ENCODE measurements around the gene MYL4. TPM values are rescaled to one million over a fixed set of nuclear protein-coding genes. Genes with fewer than 3 reads are reported as not detected.

MYL4 gene
- total RNA-seq, result under 1 TPM in 1 of 3 donors, not detected in 2; 0.33 TPM
- 0.27 TPM for total RNA-seq (2013)

DNA sequence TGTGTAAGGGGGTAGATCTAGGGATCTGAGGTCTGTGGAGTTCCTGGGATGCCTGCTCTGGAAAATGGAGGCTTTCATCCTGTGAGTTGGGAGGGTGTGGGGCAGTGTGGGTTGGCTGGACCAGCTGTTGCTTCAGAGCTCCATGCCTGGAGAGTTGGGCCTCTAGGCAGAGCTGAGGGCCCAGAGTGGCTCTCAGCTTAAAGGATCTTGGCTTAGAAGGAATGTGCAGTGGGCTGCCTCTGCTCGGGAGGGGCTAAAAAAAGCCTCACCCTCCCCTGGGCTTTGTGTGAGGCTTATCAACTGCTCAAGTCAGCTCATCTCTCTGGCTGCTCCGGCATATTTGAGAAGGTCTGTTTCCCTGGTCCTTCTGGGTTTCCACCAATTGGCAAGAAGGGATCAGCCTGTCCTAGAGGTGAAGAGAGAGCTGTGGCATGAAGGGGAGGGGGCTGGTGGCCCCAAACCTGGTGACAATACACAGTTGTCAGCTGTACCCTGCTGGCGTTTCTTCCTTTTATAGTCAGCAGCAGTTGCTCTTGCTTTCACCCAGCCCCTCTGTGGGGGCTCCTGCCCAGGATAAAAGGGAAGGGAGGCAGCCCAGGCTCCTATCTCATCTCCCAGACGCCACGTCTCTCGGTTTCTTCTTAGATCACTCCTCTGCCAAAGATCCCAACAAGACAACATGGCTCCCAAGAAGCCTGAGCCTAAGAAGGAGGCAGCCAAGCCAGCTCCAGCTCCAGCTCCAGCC, at the start of gene MYL4:
Gene MYL4, plus strand, starts transcription at position 605 of the 745 bp plus-strand sequence. Its CDS starts 75 bp downstream, at position 680.
- ATAC-seq (no peak), DNase-seq (no peak)
- peaks cover 21 to 23% of the 10 kb centered on the region in 2 donors for H3K4me1 Mint-ChIP-seq
- H3K27ac ChIP-seq (ENCODE audit: low read length), result no peak within 1 kb of the TSS
- H3K27ac Mint-ChIP-seq, result no peak within 1 kb of the TSS
- intact Hi-C loops (cut with micrococcal nuclease), result no loop called here
- no peaks in the 10 kb centered on the region for H3K9me3 ChIP-seq (ENCODE audit: control insufficient read depth, insufficient read depth, low read length)
- no peak within 1 kb of the TSS for H3K4me3 Mint-ChIP-seq
- 73% methylated on average over 6 of the region's 6 CpGs for WGBS (ENCODE audit: insufficient coverage)
- H3K4me1 ChIP-seq (ENCODE audit: control insufficient read depth, insufficient read depth, low read length), result peaks cover 31% of the 10 kb centered on the region
- no peaks in the 10 kb centered on the region for H3K27me3 Mint-ChIP-seq (ENCODE audit: low read depth in 2 of 2)
- H3K9me3 Mint-ChIP-seq, result no peaks in the 10 kb centered on the region
- TF ChIP-seq, protein P1, sequence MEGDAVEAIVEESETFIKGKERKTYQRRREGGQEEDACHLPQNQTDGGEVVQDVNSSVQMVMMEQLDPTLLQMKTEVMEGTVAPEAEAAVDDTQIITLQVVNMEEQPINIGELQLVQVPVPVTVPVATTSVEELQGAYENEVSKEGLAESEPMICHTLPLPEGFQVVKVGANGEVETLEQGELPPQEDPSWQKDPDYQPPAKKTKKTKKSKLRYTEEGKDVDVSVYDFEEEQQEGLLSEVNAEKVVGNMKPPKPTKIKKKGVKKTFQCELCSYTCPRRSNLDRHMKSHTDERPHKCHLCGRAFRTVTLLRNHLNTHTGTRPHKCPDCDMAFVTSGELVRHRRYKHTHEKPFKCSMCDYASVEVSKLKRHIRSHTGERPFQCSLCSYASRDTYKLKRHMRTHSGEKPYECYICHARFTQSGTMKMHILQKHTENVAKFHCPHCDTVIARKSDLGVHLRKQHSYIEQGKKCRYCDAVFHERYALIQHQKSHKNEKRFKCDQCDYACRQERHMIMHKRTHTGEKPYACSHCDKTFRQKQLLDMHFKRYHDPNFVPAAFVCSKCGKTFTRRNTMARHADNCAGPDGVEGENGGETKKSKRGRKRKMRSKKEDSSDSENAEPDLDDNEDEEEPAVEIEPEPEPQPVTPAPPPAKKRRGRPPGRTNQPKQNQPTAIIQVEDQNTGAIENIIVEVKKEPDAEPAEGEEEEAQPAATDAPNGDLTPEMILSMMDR (IDR thresholded peaks at IDR 0.05), result no peak
- no peak within 1 kb of the TSS for H3K4me3 ChIP-seq (ENCODE audit: low read length)
- H3K27me3 ChIP-seq (ENCODE audit: control insufficient read depth, insufficient read depth, low read length), result no peaks in the 10 kb centered on the region
- H3K36me3 ChIP-seq (ENCODE audit: control insufficient read depth, insufficient read depth, low read length), result no peaks in the 10 kb centered on the region
- no peaks in the 10 kb centered on the region for H3K36me3 Mint-ChIP-seq

DNA sequence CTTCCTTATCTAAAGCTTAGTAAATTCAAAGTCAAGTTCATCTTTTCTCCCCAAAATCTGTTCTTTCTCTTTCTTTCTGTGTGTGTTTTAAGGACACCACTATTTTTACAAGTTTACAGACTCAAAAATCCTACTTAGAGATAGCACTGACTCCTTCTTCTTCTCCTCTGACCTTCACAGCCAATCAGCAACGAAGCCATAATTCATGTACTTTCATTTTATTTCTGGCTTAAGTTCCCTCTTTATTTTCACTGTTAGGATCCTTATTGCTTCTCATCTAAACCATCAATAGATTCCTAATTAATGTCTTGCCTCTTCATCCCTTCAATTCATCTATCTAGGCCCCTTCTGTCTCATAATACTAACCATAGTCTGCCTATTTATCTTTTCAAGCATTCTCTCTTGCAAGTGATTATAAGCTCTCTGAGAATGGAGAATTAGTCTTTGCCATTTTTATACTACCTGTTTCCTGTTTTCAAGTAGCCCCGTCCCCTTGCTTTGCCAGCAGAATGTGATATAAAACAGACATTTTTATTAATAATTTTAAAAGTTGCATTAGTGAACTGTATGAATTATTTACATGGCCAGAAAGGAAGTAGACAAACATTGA, 47.0 kb upstream of the MYL4 start:
- intact Hi-C loops (cut with micrococcal nuclease), result no loop called here
- Histone ChIP-seq H3K9me3 (ENCODE audit: control insufficient read depth, insufficient read depth, low read length) (no peaks in the 10 kb centered on the region), H3K27me3 (ENCODE audit: control insufficient read depth, insufficient read depth, low read length) (no peaks in the 10 kb centered on the region), H3K27ac (ENCODE audit: low read length) (peak overlapping the region; percentile 25), H3K36me3 (ENCODE audit: control insufficient read depth, insufficient read depth, low read length) (peaks cover 45% of the 10 kb centered on the region), H3K4me1 (ENCODE audit: control insufficient read depth, insufficient read depth, low read length) (no peaks in the 10 kb centered on the region), H3K4me3 (ENCODE audit: low read length) (peak overlapping the region; percentile 3)
- Mint-ChIP-seq H3K4me3 (peak overlapping the region; percentile 14), H3K36me3 (peaks cover under 1% of the 10 kb centered on the region), H3K9me3 (no peaks in the 10 kb centered on the region), H3K4me1 (peaks cover 12% of the 10 kb centered on the region in 2 donors), H3K27me3 (ENCODE audit: low read depth in 2 of 2) (no peaks in the 10 kb centered on the region), H3K27ac (peak overlapping the region; percentile 52 to 82)
- WGBS (ENCODE audit: insufficient coverage), result 13% methylated on average over 1 of the region's 2 CpGs
- DNase-seq, result no peak
- TF ChIP-seq, protein P1 (IDR thresholded peaks at IDR 0.05), result no peak
- no peak for ATAC-seq

DNA sequence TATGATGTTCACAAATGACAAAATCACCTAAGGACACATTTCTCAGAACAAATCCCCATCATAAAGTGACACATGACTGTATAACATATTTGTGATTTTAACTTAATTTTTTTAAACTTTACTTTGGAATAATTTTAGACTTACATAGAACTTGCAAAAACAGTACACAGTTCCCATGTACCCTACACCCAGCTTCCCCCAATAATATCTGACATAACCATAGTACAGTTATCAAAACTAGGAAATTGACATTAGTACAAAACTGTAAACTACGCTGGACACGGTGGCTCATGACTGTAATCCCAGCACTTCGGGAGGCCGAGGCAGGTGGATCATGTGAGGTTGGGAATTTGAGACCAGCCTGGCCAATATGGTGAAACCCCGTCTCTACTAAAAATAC, 44.9 kb upstream of the MYL4 start:
- H3K27ac Mint-ChIP-seq, result peak overlapping the region in 1 of 2 donors; percentile 52
- 98% methylated on average over 5 of the region's 5 CpGs for WGBS (ENCODE audit: insufficient coverage)
- intact Hi-C loops (cut with micrococcal nuclease), result no loop called here

More for the DNA sequence above, 44.9 kb upstream of the MYL4 start:
- TF ChIP-seq, protein P1 (IDR thresholded peaks at IDR 0.05), result no peak
- Histone ChIP-seq H3K4me1 (ENCODE audit: control insufficient read depth, insufficient read depth, low read length) (no peaks in the 10 kb centered on the region), H3K4me3 (ENCODE audit: low read length) (no peak overlapping the region), H3K36me3 (ENCODE audit: control insufficient read depth, insufficient read depth, low read length) (peaks cover 44% of the 10 kb centered on the region), H3K27me3 (ENCODE audit: control insufficient read depth, insufficient read depth, low read length) (no peaks in the 10 kb centered on the region), H3K27ac (ENCODE audit: low read length) (no peak overlapping the region), H3K9me3 (ENCODE audit: control insufficient read depth, insufficient read depth, low read length) (no peaks in the 10 kb centered on the region)
- Mint-ChIP-seq H3K4me3 (no peak overlapping the region), H3K27me3 (ENCODE audit: low read depth in 2 of 2) (no peaks in the 10 kb centered on the region), H3K4me1 (peaks cover 12% of the 10 kb centered on the region in 2 donors), H3K9me3 (no peaks in the 10 kb centered on the region), H3K36me3 (peaks cover 9% of the 10 kb centered on the region)
- DNase-seq (no peak), ATAC-seq (no peak)

Data from natural killer cell (primary cell).